OCI-M1 (cell line): ENCODE results near the gene AFAP1L1.
"Not testable (repeated sequence)": the region's sequence is repeated elsewhere in the genome, so short reads cannot be mapped to it uniquely, and the experiment has no call there.

Experiments
- DNase-seq: peaks from one replicate; lab custom pipeline; 2025; lab: John Stamatoyannopoulos, UW

The AFAP1L1 gene

DNA sequence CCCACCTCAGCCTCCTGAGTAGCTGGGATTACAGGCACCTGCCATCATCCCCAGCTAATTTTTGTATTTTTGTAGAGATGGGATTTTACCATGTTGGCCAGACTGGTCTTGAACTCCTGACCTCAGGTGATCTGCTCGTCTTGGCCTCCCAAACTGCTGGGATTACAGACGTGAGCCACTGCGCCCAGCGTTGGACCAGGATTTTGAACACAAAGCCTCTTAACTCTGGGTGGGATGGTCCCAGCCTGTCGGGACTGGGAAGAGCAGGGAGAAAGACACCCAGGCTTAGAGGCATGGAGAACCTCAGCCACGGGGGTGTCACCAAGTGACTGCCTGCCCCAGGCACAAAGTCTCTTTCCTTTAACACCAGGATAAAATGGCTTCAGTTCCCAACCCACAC is 119.4 kb downstream of the AFAP1L1 start:
- DNase-seq = not testable (repeated sequence)
